Subcutaneous adipose tissue (tissue), 4 donors: ENCODE results near the gene AMN. TPM values are rescaled to one million over a fixed set of nuclear protein-coding genes. Genes with fewer than 3 reads are reported as not detected.

Experiments
- CTCF ChIP-seq: fragments of 450-650 bp; IDR thresholded peaks from one replicate; pipeline ENCODE4 v1.5.1; 2016; ENCODE audit warnings: low read depth, mild to moderate bottlenecking, control low read depth, antibody characterized with exemption, moderate library complexity
- total RNA-seq, 4 donors: library from RNA; depleted of rRNA; stranded (reverse); fragments of >200 nt; gene quantifications; one replicate each; pipeline ENCODE4 v1.1.0, GENCODE V29; 2016

The AMN gene
- total RNA-seq, 4 donors from 2014 or later: 0.66 to 1.9 TPM; not detected in 2

GRCh38 chr14:102900631-102901571 lies 21.6 kb upstream of the AMN start:
- no peak for TF ChIP-seq CTCF

GRCh38 chr14:102901633-102902032 lies 20.8 kb upstream of the AMN start:
- no peak for TF ChIP-seq CTCF

GRCh38 chr14:102902086-102902485 lies 20.4 kb upstream of the AMN start:
- no peak for TF ChIP-seq CTCF

- TF ChIP-seq CTCF: no peak
These were observed 19.8 kb upstream of the AMN start for GRCh38 chr14:102902523-102903247.

- TF ChIP-seq CTCF: no peak
These were observed 19.1 kb upstream of the AMN start for GRCh38 chr14:102903248-102903888.

GRCh38 chr14:102903889-102904512 lies 18.5 kb upstream of the AMN start:
- TF ChIP-seq CTCF: no peak
